GM18867 (cell line): ENCODE results near the gene IDI2.
"Not testable (repeated sequence)": the region's sequence is repeated elsewhere in the genome, so short reads cannot be mapped to it uniquely, and the experiment has no call there.

Experiments used
- ATAC-seq: cut with Tn5 transposase; IDR thresholded peaks from one replicate; pipeline ENCODE4 v1.9.1; 2021; ENCODE audit warnings: mild to moderate bottlenecking, moderate library complexity; ENCODE audit not compliant: unreplicated experiment

IDI2 gene

DNA sequence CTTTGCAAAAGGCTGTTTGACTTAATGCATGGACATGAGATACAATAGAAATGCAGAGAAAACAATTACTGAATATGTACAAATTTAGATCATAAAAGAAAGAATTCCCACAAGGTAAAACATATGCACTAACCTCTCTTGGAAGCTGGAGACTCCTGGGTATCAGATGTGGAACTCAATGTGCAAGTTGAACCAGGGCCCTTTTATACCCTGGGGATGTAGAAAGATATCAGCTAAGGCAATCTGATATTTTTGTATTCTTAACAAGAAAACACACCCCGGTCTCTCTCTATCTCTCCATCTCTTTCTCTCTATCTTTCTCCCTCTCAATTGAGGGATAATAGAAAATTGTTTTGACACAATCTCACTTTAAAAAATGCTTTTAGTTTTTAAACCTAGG, at the start of gene IDI2:
IDI2 (minus strand) TSS at position 177 of the 400 bp plus-strand sequence. CDS start 1,136 bp downstream, outside the sequence.
- no peak for ATAC-seq

DNA sequence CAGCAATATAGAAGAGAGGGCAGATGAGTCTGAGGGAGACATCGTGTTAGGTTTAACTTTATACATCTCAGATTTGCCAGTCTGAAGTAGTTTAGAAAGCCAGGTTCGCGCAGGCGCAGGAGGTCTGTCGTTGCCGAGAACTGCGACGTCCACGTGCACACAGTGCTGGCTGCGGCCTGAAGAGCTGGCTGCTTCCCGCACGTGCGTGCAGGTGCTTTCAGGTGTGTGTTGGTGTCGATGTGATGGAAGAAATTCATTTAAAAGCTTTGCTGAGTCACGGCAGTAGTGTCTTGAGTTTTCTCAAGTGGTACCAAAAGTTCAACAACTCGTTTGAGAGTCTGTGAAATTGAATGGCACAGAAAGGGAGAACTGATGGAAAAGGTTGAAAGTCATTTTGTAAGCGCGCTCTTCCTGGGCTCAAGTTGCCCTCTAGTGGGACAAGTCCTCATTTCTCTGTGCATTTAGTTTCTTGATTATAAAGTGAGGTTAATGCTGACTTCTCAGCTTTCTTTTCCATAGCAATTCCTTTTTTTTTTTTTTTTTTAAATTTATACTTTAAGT, 49.2 kb upstream of the IDI2 start:
- no peak for ATAC-seq

DNA sequence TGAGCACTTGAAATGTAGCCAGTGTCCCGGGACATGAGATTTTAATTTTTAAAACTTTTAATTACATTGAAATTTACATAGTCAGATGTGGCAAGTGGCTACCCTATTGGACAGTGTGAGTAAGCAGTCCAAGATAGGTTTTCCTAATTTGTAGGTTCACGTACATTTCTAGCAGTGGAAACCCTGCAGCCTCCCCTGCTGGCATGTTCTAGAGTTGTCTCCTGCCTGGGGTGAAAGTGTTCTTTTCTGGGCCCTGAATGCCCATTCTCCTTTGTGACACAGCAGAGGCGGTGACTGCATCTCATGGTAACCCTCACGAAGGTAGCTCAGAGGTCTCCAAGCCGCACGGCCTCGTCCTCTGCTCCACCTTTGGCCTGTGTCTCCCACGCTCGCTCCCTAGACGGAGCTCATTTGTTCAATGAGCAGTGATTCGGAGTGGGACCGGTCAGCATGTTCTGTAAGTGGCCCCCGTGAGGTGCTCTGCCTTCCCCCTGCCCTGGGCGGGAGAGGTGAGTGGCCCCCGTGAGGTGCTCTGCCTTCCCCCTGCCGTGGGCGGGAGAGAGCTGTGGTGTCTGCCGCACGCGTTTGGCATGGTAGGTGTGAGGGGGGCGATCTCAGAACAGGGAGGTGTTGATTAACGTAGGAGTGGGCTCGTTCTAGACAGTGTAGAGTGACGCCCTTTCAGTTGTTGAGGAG, 48.5 kb upstream of the IDI2 start:
- no peak for ATAC-seq

DNA sequence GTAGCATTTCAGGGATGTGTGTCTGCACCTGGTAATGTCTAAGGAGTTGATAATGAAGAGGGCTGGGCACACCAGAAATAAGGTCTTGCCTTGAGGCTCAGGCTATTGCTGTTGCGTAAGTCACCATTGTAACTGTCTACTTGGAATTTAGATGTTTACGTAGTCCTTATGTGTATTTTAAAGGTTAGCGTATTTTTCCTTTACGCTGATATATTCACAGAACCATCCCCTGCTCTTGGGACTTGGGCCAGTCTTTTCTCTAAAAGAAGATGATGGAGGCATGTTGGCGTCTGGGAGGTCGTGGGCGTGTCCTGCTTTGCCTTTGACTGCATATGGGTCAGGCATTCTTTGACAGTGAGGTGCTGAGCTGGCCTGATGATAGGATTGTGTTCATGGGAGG, 45.3 kb upstream of the IDI2 start:
- ATAC-seq, result no peak

DNA sequence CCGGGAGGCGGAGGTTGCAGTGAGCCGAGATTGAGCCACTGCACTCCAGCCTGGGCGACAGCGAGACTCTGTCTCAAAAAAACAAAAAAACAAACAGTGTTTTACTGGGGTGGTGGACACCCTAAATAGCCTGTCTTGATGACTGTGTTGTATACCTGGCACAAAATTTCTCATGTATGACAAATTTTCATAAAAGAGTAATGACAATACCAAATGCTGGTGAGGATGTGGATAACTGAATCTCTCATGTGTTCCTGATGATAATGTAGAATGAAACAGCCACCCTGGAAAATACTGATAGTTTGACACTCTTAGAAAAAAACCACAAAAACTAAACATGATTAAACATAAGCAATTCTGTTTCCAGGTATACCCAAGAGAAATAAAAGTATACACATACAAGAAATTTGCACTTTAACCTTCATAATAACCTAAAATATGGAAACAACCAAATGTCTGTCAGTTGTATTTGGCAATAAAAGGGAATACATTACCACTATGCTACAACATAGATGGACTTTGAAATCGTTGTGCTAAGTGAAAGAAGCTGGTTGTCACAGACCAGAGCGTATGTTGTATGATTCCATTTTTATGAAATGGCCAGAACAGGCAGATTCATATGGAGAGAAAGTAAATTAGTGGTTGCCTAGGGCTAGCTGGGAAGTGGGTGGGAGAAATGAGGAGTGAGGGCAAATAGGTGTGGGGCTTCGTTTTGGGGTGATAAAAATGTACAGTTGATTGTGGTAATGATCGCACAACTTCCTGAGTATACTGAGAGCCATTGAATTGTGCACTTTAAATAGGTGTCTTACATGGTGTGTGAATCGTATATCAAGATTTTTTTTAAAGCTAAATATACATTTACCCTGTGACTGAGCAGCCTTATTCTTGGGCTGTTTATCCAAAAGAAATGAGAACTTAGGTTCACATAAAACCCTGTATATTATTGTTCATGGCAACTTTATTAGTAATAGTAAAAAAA, 43.0 kb upstream of the IDI2 start:
- no peak for ATAC-seq

DNA sequence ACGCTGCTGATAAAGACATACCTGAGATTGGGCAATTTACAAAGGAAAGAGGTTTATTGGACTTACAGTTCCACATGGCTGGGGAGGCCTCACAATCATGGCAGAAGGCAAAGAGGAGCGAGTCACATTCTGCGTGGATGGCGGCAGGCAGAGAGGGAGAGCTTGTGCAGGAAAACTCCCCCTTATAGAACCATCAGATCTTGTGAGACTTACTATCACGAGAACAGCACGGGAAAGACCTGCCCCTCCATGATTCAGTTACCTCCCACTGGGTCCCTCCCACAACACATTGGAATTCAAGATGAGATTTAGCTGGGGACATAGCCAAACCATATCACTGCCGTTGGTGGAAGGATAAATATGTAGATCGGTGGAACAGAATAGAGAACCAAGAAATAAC, 41.1 kb upstream of the IDI2 start:
- not testable (repeated sequence) for ATAC-seq

DNA sequence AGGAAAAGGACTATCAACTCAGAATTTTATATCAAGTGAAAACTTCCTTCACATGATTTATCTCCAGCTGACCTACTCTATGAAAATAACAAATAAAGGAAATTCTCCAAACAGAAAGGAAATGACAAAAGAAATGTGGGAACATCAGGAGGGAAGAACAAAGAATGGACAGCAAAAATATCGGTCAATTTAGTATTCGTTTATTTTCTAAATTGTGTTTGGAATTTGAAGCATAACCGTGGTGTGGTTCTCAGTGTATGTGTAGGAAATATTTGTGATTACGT, 39.2 kb upstream of the IDI2 start:
- no peak for ATAC-seq

DNA sequence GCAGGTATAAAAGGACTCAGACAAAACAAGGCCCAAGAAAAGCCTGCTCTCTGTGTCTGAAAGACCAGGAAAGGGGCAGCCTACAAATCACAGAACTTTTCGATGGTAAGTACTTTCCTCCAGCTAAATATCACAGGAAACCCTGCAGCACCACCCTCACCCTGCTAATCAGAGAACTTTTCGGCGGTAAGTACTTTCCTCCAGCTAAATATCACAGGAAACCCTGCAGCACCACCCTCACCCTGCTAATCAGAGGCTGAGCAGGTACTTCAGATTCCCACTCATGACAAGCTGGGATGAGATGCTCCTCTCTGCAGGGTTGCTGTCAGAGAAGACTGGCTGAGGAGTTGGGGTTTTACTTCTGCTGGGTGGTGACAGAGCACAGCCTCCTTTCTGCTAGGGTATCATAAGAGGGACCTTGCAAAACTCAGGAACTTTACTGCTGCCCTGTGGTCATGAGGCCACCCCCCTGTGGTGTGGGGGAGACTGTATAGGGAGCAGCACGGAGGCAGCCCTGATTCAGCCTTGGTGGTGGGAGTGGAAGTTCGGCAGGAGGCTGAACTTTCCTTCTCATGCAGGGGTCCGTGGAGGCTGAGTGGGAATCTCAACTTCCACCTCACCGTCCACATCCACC, 37.7 kb upstream of the IDI2 start:
- ATAC-seq, result no peak

DNA sequence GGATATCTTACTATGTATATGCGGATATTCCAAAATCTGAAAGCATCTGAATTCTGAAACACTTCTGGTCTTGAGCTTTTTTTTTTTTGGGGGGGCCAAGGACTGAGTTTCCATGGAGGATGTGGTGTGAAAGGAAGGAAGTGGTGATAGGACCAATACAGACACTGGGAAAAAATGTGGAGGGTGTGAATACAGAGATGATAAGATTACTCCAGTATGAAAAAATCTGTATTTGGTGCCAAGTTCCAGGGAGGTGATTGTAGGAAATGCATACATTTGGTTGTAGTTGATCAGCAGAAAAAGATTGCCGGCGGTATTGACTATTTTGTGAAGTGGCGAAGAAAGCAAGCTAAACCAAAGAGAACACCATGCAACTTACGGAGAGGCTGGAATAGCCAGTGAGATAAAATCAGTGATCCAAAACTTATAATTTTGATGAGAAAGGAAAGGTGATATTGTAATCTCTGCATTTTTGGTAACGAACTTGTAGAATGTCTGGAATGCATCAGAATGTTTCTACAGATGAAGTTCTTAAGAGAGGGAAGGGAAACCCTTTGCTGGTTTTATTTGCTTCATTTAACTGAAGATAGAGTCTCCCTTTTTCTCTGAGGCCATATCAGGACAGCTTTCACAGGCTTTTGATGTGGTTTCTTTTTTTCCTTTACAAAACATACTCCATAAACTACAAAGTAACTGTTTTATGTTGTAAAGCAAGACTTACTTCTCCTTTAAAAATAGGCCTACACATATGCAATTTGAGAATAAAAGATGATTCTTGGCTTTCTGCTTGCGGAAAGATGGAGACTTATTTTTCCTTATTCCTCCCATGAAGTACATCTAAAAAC, 36.5 kb upstream of the IDI2 start:
- ATAC-seq, result no peak

DNA sequence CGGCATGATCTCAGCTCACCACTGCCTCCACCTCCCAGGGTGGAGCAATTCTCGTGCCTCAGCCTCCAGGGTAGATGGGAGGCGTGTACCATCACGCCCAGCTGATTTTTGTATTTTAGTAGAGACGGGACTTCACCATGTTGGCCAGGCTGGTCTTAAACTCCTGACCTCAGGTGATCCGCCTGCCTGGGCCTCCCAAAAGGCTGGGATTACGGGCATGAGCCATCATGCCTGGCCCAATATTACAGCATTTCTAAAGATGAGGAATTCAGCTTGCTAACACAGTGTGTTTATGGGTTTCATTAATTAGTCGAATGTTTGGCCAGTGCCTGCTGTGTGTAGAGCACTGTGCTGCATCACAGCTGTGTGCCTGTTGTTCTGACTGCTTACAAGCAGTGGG, 34.2 kb upstream of the IDI2 start:
- ATAC-seq, result no peak

DNA sequence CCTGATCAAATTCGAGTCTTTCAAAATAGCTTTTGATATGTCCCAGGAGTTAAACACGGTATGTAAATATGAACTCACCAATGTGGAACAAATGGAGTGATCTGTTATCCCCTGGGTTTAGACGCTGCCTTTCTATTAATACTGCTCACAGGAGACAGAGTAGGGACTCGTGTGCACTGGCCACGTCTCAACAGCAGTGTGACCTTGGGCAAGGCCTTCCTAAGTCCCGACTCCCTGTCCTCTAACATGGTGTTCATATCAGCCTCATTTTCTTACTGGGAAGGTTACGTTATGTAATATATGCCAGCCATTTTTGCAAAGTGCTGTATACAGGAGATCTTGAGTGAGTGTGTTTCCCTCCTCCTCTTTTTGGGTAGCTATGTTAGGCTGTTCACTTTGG, 32.4 kb upstream of the IDI2 start:
- ATAC-seq, result no peak

DNA sequence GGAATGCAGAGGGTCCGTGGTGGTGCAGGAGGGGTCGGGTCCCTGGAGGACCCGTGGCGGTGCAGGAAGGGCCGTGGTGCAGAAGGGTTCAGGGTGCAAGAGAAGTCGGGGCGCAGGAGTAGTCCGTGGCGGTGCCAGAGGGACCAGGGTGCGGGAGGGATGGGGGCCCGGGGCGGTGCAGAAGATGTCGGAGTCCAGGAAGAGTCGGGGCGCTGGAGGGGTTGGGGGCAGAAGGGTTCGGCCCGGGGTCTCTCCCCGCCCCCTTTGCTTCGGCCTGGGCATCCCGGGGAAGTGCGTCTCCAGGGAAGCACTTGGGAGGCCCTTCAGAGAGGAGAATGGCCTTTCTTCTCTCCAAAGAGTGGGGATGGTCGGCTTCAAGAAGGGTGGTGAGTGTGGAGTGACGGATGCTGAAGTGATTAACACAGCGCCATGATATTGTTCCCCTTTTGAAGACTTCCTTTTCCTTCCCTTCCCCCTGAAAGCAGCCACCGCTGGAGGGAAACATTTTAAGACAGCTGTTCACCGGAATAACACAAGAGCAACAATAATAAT, 31.5 kb upstream of the IDI2 start:
- ATAC-seq, result peak; percentile 7

DNA sequence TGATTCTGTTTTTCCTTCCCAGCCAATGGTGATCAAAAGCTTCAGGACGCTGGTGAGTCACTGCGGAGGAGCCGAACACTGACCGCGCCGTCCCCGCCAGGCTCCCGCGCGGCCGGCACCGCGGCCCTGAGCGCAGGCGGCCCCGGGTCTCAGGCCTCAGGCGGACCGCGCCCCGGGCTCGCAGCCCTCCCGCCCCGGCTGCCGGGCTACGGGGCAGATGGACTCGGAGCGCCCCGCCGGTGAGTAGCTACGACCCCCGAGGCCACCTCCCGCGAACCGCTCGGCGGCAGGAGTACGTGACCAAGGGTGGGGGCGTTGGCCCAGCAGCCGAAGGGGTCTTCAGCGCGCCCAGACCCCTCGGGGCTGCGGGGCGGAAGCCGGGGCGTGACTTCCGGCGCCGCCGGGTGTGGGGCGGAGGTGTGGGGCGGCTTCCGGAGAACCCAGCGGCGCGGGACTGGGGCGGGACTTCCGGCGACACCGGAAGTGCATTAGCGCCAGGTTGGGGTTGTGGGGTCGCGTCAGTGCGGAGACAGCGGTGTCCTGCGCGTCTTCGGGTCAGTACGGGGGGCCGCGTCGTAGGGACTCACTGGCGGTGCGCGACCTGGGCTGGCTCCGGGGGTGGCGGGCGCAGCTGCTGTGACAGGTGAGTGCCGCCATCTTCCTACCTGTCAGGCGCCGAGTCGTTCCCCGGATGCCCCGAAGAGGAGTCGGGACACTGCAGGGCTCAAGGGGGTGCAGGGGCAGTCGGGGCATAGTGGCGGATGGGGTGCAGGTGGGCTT, 30.9 kb upstream of the IDI2 start, which contains the start of gene WDR37:
WDR37 (plus strand) TSS at position 60 of the 780 bp plus-strand sequence. CDS start 15,771 bp downstream, outside the sequence.
- peak; percentile 95 for ATAC-seq

DNA sequence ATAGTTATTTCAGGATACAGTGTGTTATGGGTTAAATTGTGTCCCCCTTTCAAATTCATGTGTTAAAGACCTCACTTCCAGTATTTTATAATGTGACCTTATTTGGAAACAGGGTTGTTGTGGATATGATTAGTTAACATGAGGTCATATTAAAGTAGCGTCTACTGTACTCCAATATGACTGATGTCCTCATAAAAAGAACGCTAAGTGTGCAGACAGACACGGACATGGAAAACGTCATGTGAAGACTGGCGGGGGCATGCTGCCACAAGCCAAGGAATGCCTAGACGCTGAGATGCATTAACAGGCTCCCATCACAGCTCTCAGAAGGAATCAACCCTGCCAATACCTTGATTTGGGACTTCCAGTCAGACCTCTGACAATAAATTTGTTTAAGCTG, 29.0 kb upstream of the IDI2 start:
- no peak for ATAC-seq

DNA sequence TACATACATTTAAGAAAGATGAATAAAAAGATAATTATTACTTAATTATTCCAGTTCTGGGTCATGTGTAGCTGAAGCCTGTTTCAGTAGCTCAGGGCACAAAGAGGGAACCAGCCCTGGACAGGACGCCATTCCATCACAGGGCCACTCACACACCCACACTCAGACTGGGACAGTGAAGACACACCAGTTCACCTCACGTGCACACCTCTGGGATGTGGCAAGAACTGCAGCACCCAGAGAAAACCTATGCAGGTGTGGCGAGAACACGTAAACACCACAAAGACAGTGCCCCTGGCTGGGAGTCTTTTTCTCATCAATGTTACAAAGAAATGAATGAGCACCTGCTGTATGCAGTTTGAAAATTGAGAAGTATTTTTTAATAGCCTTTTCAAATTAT, 24.9 kb upstream of the IDI2 start:
- no peak for ATAC-seq

DNA sequence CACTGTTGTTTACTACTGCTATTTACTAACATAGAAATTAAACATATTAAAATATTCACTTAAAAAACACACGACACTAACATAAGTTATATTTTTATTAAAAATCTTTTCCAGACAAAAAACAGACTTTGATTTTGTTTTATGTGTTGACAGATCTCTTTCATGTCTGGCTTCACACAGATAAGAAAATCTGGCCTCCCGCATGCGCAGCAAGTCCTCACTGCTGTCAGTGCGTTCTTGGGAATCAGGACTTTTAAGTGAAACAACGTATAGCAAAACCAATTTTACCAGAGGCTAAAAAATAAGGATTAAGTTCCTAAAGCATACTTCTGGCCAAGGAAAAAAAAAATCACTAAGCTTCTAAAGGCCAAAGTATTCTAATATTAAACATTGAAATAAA, 24.5 kb upstream of the IDI2 start:
- ATAC-seq, result no peak

DNA sequence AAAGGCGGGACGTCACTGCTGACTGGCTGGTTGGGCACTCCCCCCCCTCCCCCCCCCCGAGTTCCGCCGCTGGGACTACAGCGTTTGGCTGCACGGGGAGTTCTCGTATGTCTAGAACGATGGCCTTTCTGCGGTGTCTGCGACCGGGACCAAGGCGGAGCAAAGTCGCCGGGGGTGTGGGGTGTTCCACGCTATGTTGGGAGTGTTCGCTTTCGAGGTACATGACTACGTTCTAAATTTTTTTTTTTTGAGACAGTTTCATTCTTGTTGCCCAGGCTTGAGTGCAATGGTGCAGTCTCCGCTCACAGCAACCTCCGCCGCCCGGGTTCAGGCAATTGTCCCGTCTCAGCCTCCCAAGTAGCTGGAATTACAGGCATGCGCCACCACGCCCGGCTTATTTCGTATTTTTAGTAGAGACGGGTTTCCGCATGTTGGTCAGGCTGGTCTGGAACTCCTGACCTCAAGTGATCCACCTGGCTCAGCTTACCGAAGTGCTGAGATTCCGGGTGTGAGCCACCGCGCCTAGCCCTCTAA, 23.8 kb upstream of the IDI2 start:
- no peak for ATAC-seq

DNA sequence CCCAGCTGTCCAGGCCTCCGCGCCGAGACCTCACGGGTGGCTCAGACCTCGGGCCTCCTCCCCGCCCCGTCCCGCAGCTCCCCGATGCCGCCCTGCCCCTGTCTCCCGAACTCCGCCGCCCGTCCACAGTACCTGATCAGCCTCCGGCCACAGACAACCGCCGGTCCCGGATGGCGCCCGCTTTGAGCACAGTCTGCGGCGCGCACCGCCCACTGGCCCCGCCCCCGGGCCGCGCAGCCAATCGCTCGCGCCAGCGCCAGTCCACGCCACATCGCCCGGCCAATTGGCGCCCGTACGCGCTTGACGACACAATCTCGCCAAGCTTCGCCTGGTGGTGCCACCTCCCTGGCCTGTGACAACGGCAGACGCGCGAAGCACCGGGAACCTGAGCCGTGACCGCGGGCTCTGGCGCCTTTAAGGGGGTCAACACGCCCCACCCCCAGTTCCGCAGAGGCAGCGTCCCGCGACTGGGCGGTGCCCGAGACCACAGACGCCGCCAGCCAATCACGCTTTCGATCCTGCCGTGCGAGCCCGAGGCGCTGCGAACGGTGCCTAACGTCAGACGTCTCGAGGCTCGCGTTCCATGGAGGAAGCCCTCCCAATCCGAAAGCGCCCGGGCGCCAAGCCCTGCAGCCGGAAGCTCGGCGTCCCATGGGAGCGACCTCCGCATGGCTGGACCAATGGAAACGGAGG, 23.2 kb upstream of the IDI2 start, which contains the start of gene IDI1:
IDI1 (minus strand) TSS at position 388 of the 693 bp plus-strand sequence; CDS start at position 272, 116 bp downstream.
- peak; percentile 79 for ATAC-seq
